NT2/D1 (cell line): ENCODE measurements around the gene ADAMTS15.
A peak's percentile ranks its signal among the peaks of the same experiment; 100 is the strongest.

Experiments
- DNase-seq: peaks from one replicate; pipeline ENCODE4 v3.0.0-alpha.2; 2011; ENCODE audit warnings: low read depth, low spot score
- H3K27me3 ChIP-seq: 2 replicates; pipeline ENCODE4 v1.6.0; 2011; ENCODE audit warnings: mild to moderate bottlenecking; ENCODE audit not compliant: insufficient read length, insufficient read depth
- H3K36me3 ChIP-seq: 2 replicates; pipeline ENCODE4 v1.6.1; 2011; ENCODE audit warnings: mild to moderate bottlenecking, low read length, mixed read lengths; ENCODE audit not compliant: insufficient read depth, insufficient read length
- H3K4me1 ChIP-seq: 2 replicates; pipeline ENCODE4 v1.5.1; 2011; ENCODE audit not compliant: insufficient read depth, insufficient read length
- H3K4me3 ChIP-seq: 2 replicates; pipeline ENCODE4 v1.5.1; 2011; ENCODE audit warnings: low read depth; ENCODE audit not compliant: insufficient read length
- H3K9ac ChIP-seq: 2 replicates; pipeline ENCODE4 v1.6.0; 2011; ENCODE audit warnings: low read depth; ENCODE audit not compliant: insufficient read length
- H3K9me3 ChIP-seq: 2 replicates; pipeline ENCODE4 v1.5.1; 2011; ENCODE audit warnings: mild to moderate bottlenecking, low read length; ENCODE audit not compliant: insufficient read depth
- SUZ12 ChIP-seq: IDR thresholded peaks from 2 replicates; pipeline ENCODE4 v1.6.1; 2011; ENCODE audit not compliant: insufficient read length, insufficient read depth; ENCODE audit errors: extremely low read depth
- YY1 ChIP-seq: IDR thresholded peaks from 2 replicates; pipeline ENCODE4 v1.6.1; 2011; ENCODE audit not compliant: insufficient read length, insufficient read depth
- ZNF274 ChIP-seq: IDR thresholded peaks from 2 replicates; pipeline ENCODE4 v1.6.1; 2011; ENCODE audit warnings: mild to moderate bottlenecking, low read depth, low read length

The ADAMTS15 gene

DNA sequence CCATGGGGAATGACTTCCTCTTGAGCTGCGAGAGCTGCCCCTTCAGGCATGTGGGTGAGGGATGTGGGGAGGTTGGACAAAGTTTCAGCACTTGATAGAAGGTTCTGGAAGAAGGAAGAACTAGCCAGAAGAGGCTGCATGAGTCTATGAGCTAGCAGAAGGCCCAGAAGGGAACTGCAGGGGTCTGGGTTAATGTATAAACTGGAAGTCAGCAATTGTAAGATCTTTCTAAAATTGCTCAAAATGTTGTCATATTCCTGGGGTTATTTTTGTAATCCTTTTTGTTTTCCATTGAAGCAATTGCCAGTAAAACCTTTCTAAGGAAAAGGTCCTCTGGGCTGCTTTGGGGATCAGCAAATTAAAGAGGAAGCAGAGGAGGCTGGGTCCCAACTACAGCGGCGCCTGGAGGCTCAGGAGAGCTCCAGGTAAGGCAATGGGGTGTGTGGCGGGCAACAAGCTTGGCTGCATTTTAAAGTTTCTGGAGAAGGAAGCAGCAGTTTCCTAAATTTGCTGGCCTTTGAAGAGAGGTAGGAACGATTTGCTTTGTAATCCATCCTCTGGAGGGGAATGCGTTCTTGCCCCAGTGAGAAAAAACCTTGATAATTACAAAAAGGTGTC is 29.2 kb downstream of the ADAMTS15 start:
- no peak for TF ChIP-seq ZNF274
- TF ChIP-seq SUZ12, result no peak
- TF ChIP-seq YY1, result no peak
- Histone ChIP-seq H3K4me3 (no peak overlapping the region), H3K36me3 (peaks cover 14% of the 10 kb centered on the region), H3K9me3 (no peaks in the 10 kb centered on the region), H3K4me1 (no peaks in the 10 kb centered on the region), H3K27me3 (no peaks in the 10 kb centered on the region), H3K9ac (no peak overlapping the region)
- DNase-seq, result no peak

DNA sequence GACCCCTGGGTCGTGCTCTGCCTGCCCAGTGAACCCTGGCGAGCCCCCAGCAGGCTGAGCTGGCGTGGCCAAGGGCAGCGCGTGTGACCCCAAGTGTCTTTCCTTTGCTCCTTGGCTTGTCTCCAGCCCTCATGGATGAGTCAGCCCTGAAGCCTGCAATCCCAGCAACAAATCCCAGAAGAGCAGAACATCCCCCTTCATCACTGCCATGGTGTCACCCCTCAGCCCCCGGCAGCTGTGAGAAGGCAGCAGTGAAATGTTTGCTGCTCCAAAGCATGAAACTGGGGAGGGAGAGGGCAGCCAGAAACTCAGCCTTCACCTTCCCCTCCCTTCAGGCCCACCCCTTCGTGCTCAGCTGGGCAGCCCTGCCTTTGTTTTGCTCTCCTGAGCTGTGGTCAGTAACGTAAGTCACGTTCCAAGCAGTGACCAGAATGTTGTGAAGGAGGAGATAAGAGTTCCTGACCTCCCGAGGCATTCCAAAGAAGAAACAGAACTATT is 29.8 kb downstream of the ADAMTS15 start:
- Histone ChIP-seq H3K36me3 (peaks cover 10% of the 10 kb centered on the region), H3K27me3 (no peaks in the 10 kb centered on the region), H3K9ac (no peak overlapping the region), H3K4me3 (no peak overlapping the region), H3K4me1 (no peaks in the 10 kb centered on the region), H3K9me3 (no peaks in the 10 kb centered on the region)
- peak; percentile 9 for DNase-seq
- TF ChIP-seq SUZ12, result no peak
- no peak for TF ChIP-seq YY1
- no peak for TF ChIP-seq ZNF274

DNA sequence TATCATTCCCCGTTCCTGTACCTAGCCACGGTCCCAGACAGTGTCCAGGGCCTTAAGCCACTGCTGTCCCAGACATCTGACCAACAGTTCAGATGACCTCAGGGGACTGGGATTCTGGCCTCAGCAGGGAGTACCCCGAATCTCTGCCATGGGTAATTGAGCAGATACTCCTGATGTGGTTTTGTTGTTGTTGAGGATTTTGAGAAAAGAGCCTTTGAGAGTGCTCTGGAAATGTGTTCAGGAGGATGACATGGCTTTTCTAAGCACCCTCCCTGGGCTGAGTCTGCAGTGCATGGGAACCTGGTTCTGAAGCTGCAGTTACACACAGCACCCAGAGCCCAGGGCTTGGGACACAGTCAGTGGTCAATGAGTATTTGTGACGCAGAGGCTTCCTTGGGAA is 30.4 kb downstream of the ADAMTS15 start:
- no peak for DNase-seq
- Histone ChIP-seq H3K27me3 (no peaks in the 10 kb centered on the region), H3K4me3 (no peak overlapping the region), H3K36me3 (peaks cover 4% of the 10 kb centered on the region), H3K4me1 (no peaks in the 10 kb centered on the region), H3K9me3 (no peaks in the 10 kb centered on the region), H3K9ac (no peak overlapping the region)
- TF ChIP-seq ZNF274, result no peak
- no peak for TF ChIP-seq SUZ12
- TF ChIP-seq YY1, result no peak

GRCh38 chr11:130480186-130480585 is 31.7 kb downstream of the ADAMTS15 start:
- H3K9me3 ChIP-seq, result no peaks in the 10 kb centered on the region; the same call in 1 of the 2 replicates

DNA sequence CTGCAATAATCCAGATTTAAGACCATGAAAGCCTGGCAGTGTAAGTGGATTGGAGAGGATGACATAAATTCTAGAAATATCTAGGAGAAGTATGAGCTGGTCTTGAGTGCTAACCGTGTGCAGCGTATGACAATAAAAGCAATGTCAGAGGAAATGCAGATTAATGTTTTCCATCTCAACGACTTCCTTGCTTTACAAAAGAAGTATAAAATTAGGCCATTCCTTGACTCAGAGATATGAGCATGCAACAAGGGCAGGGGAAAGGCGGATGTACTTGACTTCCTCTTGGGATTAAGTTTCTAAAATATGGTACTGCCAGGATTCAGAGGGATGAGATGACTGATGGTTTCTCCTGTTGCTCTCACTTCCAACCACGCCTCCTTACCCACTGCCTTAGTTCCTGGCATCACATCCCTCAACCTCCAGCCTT is 32.3 kb downstream of the ADAMTS15 start:
- TF ChIP-seq ZNF274, result no peak
- TF ChIP-seq YY1, result no peak
- TF ChIP-seq SUZ12, result no peak
- no peak for DNase-seq
- H3K36me3 ChIP-seq, result no peaks in the 10 kb centered on the region
- H3K4me3 ChIP-seq, result no peak overlapping the region
- no peak overlapping the region for H3K9ac ChIP-seq
- no peaks in the 10 kb centered on the region for H3K27me3 ChIP-seq
- no peaks in the 10 kb centered on the region for H3K4me1 ChIP-seq
- no peaks in the 10 kb centered on the region; the same call in 1 of the 2 replicates for H3K9me3 ChIP-seq

More at GRCh38 chr11:130480186-130480585, 31.7 kb downstream of the ADAMTS15 start:
- DNase-seq, result no peak
- TF ChIP-seq SUZ12 (no peak), YY1 (no peak), ZNF274 (no peak)
- Histone ChIP-seq H3K4me1 (no peaks in the 10 kb centered on the region), H3K9ac (no peak overlapping the region), H3K4me3 (no peak overlapping the region), H3K36me3 (no peaks in the 10 kb centered on the region), H3K27me3 (no peaks in the 10 kb centered on the region)

DNA sequence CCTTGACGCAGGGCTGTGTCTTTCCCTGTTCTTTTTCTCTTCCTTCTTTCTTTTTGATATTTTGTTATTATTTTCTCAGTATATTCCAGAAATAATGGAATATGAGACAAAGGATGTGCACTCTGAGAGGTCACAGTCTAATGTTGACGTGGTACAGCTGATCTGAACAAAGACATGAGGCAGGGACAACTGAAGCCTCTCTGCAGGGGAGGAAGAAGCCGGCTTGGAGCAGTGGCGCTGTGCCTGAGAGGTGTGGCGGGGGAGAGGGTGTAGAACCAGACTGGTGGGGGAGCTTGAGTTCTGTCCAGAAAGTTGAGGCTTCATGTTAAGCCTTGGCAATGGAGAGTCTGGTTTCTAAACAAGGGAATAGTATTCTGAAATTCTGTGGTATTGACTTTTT is 34.7 kb downstream of the ADAMTS15 start:
- H3K4me3 ChIP-seq, result no peak overlapping the region
- no peaks in the 10 kb centered on the region; the same call in 1 of the 2 replicates for H3K9me3 ChIP-seq
- H3K9ac ChIP-seq, result no peak overlapping the region
- no peaks in the 10 kb centered on the region for H3K27me3 ChIP-seq
- no peak for DNase-seq
- no peaks in the 10 kb centered on the region for H3K4me1 ChIP-seq
- no peaks in the 10 kb centered on the region for H3K36me3 ChIP-seq
- TF ChIP-seq SUZ12 (no peak), YY1 (no peak), ZNF274 (no peak)

DNA sequence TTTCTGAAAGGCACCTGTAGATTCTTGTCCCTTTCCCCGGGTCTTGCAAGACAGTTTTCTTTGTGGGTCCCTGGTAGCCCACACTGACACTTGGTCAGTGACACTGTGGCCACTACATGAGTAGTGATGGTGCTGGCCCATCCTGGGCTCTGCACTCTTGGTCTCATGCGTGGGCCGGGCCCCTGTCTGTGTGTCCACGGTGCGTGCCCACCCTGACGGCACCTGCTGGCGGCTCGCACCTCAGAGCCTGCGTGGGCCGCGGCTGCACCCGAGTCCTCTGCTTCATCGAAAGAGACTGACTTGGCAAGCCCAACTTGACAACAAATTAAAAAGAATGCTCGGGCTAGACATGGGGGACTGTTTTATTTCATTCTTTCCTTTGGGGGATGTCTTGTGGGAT is 37.5 kb downstream of the ADAMTS15 start:
- Histone ChIP-seq H3K9ac (no peak overlapping the region), H3K36me3 (no peaks in the 10 kb centered on the region), H3K4me3 (no peak overlapping the region), H3K4me1 (no peaks in the 10 kb centered on the region), H3K27me3 (no peaks in the 10 kb centered on the region), H3K9me3 (no peaks in the 10 kb centered on the region; the same call in 1 of the 2 replicates)
- TF ChIP-seq ZNF274 (no peak), YY1 (no peak), SUZ12 (no peak)
- DNase-seq, result no peak
